Posterior cingulate gyrus (tissue), 11 donors: ENCODE data around the gene RPE.

Experiments used
- DNase-seq, 10 donors: peaks; one replicate each; pipeline versions ENCODE4 v3.0.0 to v3.0.0-alpha.2; 2020 to 2021; ENCODE audit warnings: mixed read lengths in 3 of 10
- intact Hi-C: fragments of 100-400 bp; cut with DNase I; formaldehyde crosslinking; loops from one replicate; pipeline ENCODE4 v1.15.1; 2023

The RPE gene

GRCh38 chr2:210002158-210003157 is at the start of gene RPE:
Gene RPE, plus strand, starts transcription at chr2:210002638. Its CDS starts 24 bp downstream, at chr2:210002662.
- intact Hi-C loops: no loop called here
- peak; percentile 88 to 99 (median 94) for DNase-seq

- no peak for DNase-seq
- intact Hi-C loops: no loop called here
Measured at GRCh38 chr2:209956271-209956670, 46.2 kb upstream of the RPE start.

- DNase-seq: no peak
- intact Hi-C loops: no loop called here
Measured at GRCh38 chr2:209958016-209958415, 44.4 kb upstream of the RPE start.

GRCh38 chr2:209960045-209960444 is 42.4 kb upstream of the RPE start:
- intact Hi-C loops: no loop called here
- no peak for DNase-seq

- DNase-seq: peak in 3 of 10 donors; percentile 10 to 44 (median 12)
Measured at GRCh38 chr2:209960676-209961630, 41.5 kb upstream of the RPE start.

GRCh38 chr2:209965723-209966122 is 36.7 kb upstream of the RPE start:
- no peak for DNase-seq
- intact Hi-C loops: no loop called here

More at GRCh38 chr2:209960676-209961630, 41.5 kb upstream of the RPE start:
- intact Hi-C loops: no loop called here

- intact Hi-C loops: loop anchor here (10.0 kb wide), 1 partner anchor 635 kb away; no protein-coding TSS in a partner anchor
- no peak for DNase-seq
Measured at GRCh38 chr2:209969692-209970091, 32.7 kb upstream of the RPE start.

GRCh38 chr2:209970271-209970670 is 32.2 kb upstream of the RPE start:
- no peak for DNase-seq
- intact Hi-C loops: loop anchor here (10.0 kb wide), 1 partner anchor 635 kb away; no protein-coding TSS in a partner anchor

GRCh38 chr2:209970711-209971110 is 31.7 kb upstream of the RPE start:
- intact Hi-C loops: loop anchor here (10.0 kb wide), 1 partner anchor 636 kb away; no protein-coding TSS in a partner anchor
- no peak for DNase-seq

GRCh38 chr2:209973328-209973727 is 29.1 kb upstream of the RPE start:
- no peak for DNase-seq
- intact Hi-C loops: loop anchor here (10.0 kb wide), 1 partner anchor 639 kb away; no protein-coding TSS in a partner anchor

GRCh38 chr2:209974576-209974975 is 27.9 kb upstream of the RPE start:
- DNase-seq: no peak
- intact Hi-C loops: loop anchor here (10.0 kb wide), 1 partner anchor 640 kb away; no protein-coding TSS in a partner anchor

GRCh38 chr2:209976698-209977385 is 25.6 kb upstream of the RPE start:
- DNase-seq: no peak
- intact Hi-C loops: loop anchor here (1.0 to 10.0 kb wide), 2 partner anchors 218 to 642 kb away; no protein-coding TSS in a partner anchor

GRCh38 chr2:209977386-209978239 is 24.8 kb upstream of the RPE start:
- intact Hi-C loops: loop anchor here (1.0 to 10.0 kb wide), 2 partner anchors 218 to 643 kb away; no protein-coding TSS in a partner anchor
- DNase-seq: no peak

- intact Hi-C loops: no loop called here
- no peak for DNase-seq
Measured at GRCh38 chr2:209984291-209984690, 18.1 kb upstream of the RPE start.

- intact Hi-C loops: no loop called here
- no peak for DNase-seq
Measured at GRCh38 chr2:209985874-209986273, 16.6 kb upstream of the RPE start.

- intact Hi-C loops: no loop called here
- DNase-seq: no peak
Measured at GRCh38 chr2:209986415-209986814, 16.0 kb upstream of the RPE start.

GRCh38 chr2:209988010-209988409 is 14.4 kb upstream of the RPE start:
- intact Hi-C loops: no loop called here
- no peak for DNase-seq

- DNase-seq: no peak
- intact Hi-C loops: no loop called here
Measured at GRCh38 chr2:209990838-209991237, 11.6 kb upstream of the RPE start.

- intact Hi-C loops: no loop called here
Measured at GRCh38 chr2:209993968-209994367, 8.5 kb upstream of the RPE start.

More at GRCh38 chr2:209993968-209994367, 8.5 kb upstream of the RPE start:
- DNase-seq: no peak
